GM10248 (cell line): ENCODE data around the gene DLG2.

ENCODE experiments used
- CTCF ChIA-PET: fragments of 300-600 bp; sonication (Branson Sonifier 250); formaldehyde crosslinking; extraction: SDS; loops from one replicate; lab custom pipeline; 2021; ENCODE audit warnings: antibody characterized with exemption; lab: Yijun Ruan, JAX
- POLR2A ChIA-PET: fragments of 350-650 bp; sonication (Branson Sonifier 250); formaldehyde crosslinking; extraction: SDS; loops from one replicate; lab custom pipeline; 2020; ENCODE audit warnings: antibody characterized with exemption; lab: Yijun Ruan, JAX
- DNase-seq: peaks from one replicate; pipeline ENCODE4 v3.0.0; 2012; ENCODE audit errors: extremely low spot score
- CTCF ChIP-seq: IDR thresholded peaks from 2 replicates; pipeline ENCODE4 v1.5.1; 2012; ENCODE audit warnings: mild to moderate bottlenecking, low read depth; ENCODE audit errors: extremely low read depth, missing control alignments, control extremely low read depth

DLG2 gene

GRCh38 chr11:83410605-83411565, 2216.3 kb downstream of the DLG2 start:
- ChIA-PET POLR2A (no interaction called here), CTCF (no interaction called here)
- DNase-seq, result no peak
- no peak for TF ChIP-seq CTCF

GRCh38 chr11:83409891-83410290, 2217.3 kb downstream of the DLG2 start:
- no peak for DNase-seq
- POLR2A ChIA-PET, result no interaction called here
- CTCF ChIA-PET, result interaction anchor here (0.7 kb wide), 1 partner anchor 536 kb away, joined by 3 read pairs; no protein-coding TSS in a partner anchor
- no peak for TF ChIP-seq CTCF

- DNase-seq, result no peak
- CTCF ChIA-PET, result interaction anchor here (0.7 kb wide), 1 partner anchor 536 kb away, joined by 3 read pairs; no protein-coding TSS in a partner anchor
- no peak for TF ChIP-seq CTCF
- POLR2A ChIA-PET, result no interaction called here
These were observed 2217.7 kb downstream of the DLG2 start for GRCh38 chr11:83409476-83409875.

GRCh38 chr11:83408946-83409345, 2218.2 kb downstream of the DLG2 start:
- DNase-seq, result no peak
- ChIA-PET POLR2A (no interaction called here), CTCF (interaction anchor here (0.7 kb wide), 1 partner anchor 20 kb away, joined by 3 read pairs; no protein-coding TSS in a partner anchor)
- TF ChIP-seq CTCF, result no peak
